OCI-LY3 (cell line): ENCODE data around the gene ANKRA2.
A peak's percentile ranks its signal among the peaks of the same experiment; 100 is the strongest.

Experiments used
- H2AFZ ChIP-seq: fragments of 200-600, 300-600 bp; shearing (Covaris generic); 2 replicates; pipeline ENCODE4 v1.6.0; 2014; ENCODE audit warnings: antibody characterized with exemption, low read depth, low read length
- H3K27ac ChIP-seq: fragments of 200-600, 300-600 bp; sonication (generic); 2 replicates; pipeline ENCODE4 v1.5.1; 2014; ENCODE audit warnings: mild to moderate bottlenecking, low read length, moderate library complexity, mixed read lengths
- H3K27me3 ChIP-seq: fragments of 200-600, 300-600 bp; sonication (generic); 2 replicates; pipeline ENCODE4 v1.6.1; 2014; ENCODE audit warnings: low read depth, low read length, mixed read lengths
- H3K36me3 ChIP-seq: fragments of 200-600, 300-600 bp; sonication (generic); replicated peaks from 2 replicates; pipeline ENCODE3; 2014; ENCODE audit warnings: low read depth, low read length, mixed read lengths
- H3K4me1 ChIP-seq: fragments of 300-600, 200-600 bp; sonication (generic); 2 replicates; pipeline ENCODE4 v1.6.1; 2014; ENCODE audit warnings: low read length, mixed read lengths
- H3K4me2 ChIP-seq: fragments of 200-600, 300-600 bp; sonication (generic); 2 replicates; pipeline ENCODE4 v1.6.1; 2014; ENCODE audit warnings: low read length, mixed read lengths
- H3K4me3 ChIP-seq: fragments of 300-600, 200-600 bp; sonication (generic); 2 replicates; pipeline ENCODE4 v1.5.1; 2014; ENCODE audit warnings: antibody characterized with exemption, mild to moderate bottlenecking, low read length, moderate library complexity
- H3K79me2 ChIP-seq: fragments of 300-600, 200-600 bp; shearing (Covaris generic); 2 replicates; pipeline ENCODE4 v1.6.1; 2014; ENCODE audit warnings: mild to moderate bottlenecking, low read length, mixed read lengths
- H3K9ac ChIP-seq: fragments of 300-600, 200-600 bp; shearing (Covaris generic); 2 replicates; pipeline ENCODE4 v1.6.0; 2014; ENCODE audit warnings: mild to moderate bottlenecking, low read length, moderate library complexity
- H3K9me3 ChIP-seq: fragments of 200-600, 300-600 bp; shearing (Covaris generic); 2 replicates; pipeline ENCODE4 v1.6.1; 2014; ENCODE audit warnings: low read length, mixed read lengths; ENCODE audit not compliant: insufficient read depth
- H4K20me1 ChIP-seq: fragments of 200-600, 300-600 bp; sonication (generic); 2 replicates; pipeline ENCODE4 v1.6.1; 2016; ENCODE audit warnings: low read length, mixed read lengths; ENCODE audit not compliant: insufficient read depth
- EZH2phosphoT487 ChIP-seq: fragments of 200-600 bp; shearing (Covaris generic); IDR thresholded peaks from 2 replicates; pipeline ENCODE4 v1.6.1; 2018; ENCODE audit warnings: antibody characterized with exemption, mixed run types, low read depth
- TF ChIP-seq, protein P1 (sequence below): fragments of 200-600, 300-600 bp; sonication (generic); IDR thresholded peaks from 2 replicates; pipeline ENCODE4 v1.5.1; 2014; ENCODE audit warnings: antibody characterized with exemption, low read length, low read depth

The ANKRA2 gene, protein sequence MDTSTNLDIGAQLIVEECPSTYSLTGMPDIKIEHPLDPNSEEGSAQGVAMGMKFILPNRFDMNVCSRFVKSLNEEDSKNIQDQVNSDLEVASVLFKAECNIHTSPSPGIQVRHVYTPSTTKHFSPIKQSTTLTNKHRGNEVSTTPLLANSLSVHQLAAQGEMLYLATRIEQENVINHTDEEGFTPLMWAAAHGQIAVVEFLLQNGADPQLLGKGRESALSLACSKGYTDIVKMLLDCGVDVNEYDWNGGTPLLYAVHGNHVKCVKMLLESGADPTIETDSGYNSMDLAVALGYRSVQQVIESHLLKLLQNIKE

DNA sequence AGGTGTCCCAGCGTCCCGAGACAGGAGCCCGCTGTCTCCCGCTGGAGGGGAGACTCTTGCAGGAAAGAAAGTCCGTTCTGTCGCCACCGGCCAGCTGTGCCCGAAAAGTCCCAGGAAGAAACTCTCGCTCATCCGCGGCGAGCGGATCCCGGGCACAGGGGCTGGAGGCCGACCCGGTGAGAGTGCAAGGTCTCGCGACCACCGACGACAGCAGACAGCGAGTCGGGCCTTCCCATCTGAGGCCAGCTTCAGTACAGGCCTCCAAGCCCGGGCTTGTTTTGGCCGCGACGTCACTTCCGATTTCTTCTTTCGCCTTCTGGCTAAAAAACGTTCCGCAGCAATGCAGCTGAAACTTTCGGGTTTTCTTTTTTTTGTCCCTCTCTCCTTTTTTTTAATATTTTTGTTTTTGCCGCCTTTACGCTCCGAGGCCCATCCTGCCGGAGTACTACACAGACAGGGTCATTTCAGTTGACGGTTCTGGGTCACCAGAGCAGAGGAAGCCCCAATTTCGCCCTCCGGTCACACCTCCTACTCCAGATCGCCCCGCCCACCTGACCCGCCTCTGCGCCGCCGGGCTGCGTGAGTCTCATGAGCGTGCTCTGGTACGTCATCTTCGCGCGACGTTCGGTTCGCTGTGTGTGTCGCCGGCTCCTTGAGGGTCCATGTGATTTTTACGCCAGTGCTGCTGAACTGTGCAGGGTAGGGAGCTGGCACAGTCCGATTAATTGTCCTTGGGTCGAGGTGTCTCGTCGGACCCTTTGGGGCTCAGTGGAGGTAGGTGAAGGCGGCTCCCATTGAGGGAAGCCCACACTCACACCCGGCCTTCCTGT is at the start of gene ANKRA2, which contains the start of gene UTP15:
Gene ANKRA2, minus strand, starts transcription at position 501 of the 830 bp plus-strand sequence. CDS start 2,758 bp downstream, outside the sequence.
Gene UTP15, plus strand, starts transcription at position 605 of the 830 bp plus-strand sequence. CDS start 1,602 bp downstream, outside the sequence.
- peak within 1 kb of the TSS; percentile 89 for H2AFZ ChIP-seq
- peaks cover 18% of the 10 kb centered on the region for H3K4me1 ChIP-seq
- peak within 1 kb of the TSS; percentile 53 for H3K27ac ChIP-seq
- H3K9me3 ChIP-seq = no peaks in the 10 kb centered on the region
- H3K9ac ChIP-seq = peak within 1 kb of the TSS; percentile 78
- no peaks in the 10 kb centered on the region for H3K27me3 ChIP-seq
- H3K36me3 ChIP-seq = peaks cover 6% of the 10 kb centered on the region
- H3K79me2 ChIP-seq = peaks cover 49% of the 10 kb centered on the region
- TF ChIP-seq, protein P1, sequence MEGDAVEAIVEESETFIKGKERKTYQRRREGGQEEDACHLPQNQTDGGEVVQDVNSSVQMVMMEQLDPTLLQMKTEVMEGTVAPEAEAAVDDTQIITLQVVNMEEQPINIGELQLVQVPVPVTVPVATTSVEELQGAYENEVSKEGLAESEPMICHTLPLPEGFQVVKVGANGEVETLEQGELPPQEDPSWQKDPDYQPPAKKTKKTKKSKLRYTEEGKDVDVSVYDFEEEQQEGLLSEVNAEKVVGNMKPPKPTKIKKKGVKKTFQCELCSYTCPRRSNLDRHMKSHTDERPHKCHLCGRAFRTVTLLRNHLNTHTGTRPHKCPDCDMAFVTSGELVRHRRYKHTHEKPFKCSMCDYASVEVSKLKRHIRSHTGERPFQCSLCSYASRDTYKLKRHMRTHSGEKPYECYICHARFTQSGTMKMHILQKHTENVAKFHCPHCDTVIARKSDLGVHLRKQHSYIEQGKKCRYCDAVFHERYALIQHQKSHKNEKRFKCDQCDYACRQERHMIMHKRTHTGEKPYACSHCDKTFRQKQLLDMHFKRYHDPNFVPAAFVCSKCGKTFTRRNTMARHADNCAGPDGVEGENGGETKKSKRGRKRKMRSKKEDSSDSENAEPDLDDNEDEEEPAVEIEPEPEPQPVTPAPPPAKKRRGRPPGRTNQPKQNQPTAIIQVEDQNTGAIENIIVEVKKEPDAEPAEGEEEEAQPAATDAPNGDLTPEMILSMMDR = no peak
- no peak for TF ChIP-seq EZH2phosphoT487
- H3K4me2 ChIP-seq = peak within 1 kb of the TSS; percentile 91
- no peaks in the 10 kb centered on the region for H4K20me1 ChIP-seq
- H3K4me3 ChIP-seq = peak within 1 kb of the TSS; percentile 98

DNA sequence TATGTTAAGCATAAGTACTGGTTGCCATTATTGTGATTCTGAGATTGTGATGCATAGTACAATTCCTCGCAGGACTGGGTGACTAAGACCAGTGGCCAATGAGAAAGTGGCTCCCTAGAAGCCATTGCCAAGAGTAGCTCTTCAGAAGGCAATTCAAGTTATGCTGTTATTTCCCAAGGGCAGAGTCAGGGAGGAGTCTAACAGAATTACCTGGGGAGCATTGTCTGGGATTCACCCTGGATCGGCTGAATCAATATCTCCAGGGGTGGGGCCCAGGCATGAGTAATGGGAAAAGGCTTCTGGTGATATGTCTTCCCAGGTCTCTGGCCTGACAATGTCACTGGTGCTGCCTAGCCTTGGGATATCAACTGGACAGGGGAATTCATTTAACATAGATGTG is 49.6 kb upstream of the ANKRA2 start:
- no peak overlapping the region for H3K4me3 ChIP-seq
- no peak overlapping the region for H3K4me2 ChIP-seq
- no peaks in the 10 kb centered on the region for H3K27me3 ChIP-seq
- H3K27ac ChIP-seq = no peak overlapping the region
- no peaks in the 10 kb centered on the region for H3K79me2 ChIP-seq
- no peak overlapping the region for H2AFZ ChIP-seq
- TF ChIP-seq, protein P1 = no peak
- TF ChIP-seq EZH2phosphoT487 = no peak
- no peak overlapping the region for H3K9ac ChIP-seq
- no peaks in the 10 kb centered on the region for H3K4me1 ChIP-seq
- H3K9me3 ChIP-seq = no peaks in the 10 kb centered on the region
- no peaks in the 10 kb centered on the region for H3K36me3 ChIP-seq
- no peaks in the 10 kb centered on the region for H4K20me1 ChIP-seq

DNA sequence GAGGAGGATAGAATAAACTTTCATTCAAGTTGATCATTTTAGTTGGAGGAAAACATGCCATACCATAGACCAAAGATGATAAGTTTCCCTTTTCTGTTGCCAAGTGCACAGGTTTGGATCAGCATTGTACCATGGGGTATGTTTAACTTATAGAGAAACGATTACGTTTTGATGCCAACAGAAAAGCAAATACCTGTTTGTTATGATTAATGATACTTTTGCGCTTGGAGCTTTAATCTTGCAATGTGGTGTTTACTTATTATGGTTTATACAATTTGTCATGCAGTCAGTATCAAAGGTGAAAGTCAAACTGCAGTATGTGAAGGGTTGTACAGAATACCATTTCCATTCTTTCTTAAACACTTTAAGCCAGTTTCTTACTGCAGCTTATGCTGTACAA is 47.4 kb upstream of the ANKRA2 start:
- Histone ChIP-seq H3K4me3 (no peak overlapping the region), H2AFZ (no peak overlapping the region), H3K27me3 (no peaks in the 10 kb centered on the region), H3K36me3 (no peaks in the 10 kb centered on the region), H4K20me1 (no peaks in the 10 kb centered on the region), H3K79me2 (no peaks in the 10 kb centered on the region), H3K9ac (no peak overlapping the region), H3K27ac (no peak overlapping the region), H3K4me2 (no peak overlapping the region), H3K4me1 (no peaks in the 10 kb centered on the region), H3K9me3 (no peaks in the 10 kb centered on the region)
- TF ChIP-seq, protein P1 = no peak
- no peak for TF ChIP-seq EZH2phosphoT487

DNA sequence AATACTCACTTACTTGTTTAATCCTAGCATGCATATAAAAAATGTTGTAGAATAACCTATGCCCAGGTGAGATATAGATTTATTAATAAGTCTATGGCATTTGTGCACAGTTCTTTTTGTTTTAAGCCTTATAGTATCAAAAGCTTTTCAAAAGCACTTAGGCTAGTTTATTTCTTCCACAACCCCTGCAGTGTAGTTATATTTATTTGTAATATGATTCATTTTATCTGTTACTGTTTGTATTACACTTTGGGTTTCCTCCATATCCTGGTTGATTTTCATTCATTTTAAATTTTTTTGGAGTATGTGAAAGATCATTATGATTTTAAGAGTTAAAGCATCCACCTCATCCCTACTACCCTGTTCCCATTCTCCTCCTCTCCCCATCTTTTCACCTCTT is 41.8 kb upstream of the ANKRA2 start:
- Histone ChIP-seq H4K20me1 (no peaks in the 10 kb centered on the region), H3K27ac (no peak overlapping the region), H3K9me3 (no peaks in the 10 kb centered on the region), H2AFZ (no peak overlapping the region), H3K9ac (no peak overlapping the region), H3K27me3 (no peaks in the 10 kb centered on the region), H3K36me3 (no peaks in the 10 kb centered on the region), H3K4me2 (no peak overlapping the region), H3K4me3 (no peak overlapping the region), H3K79me2 (no peaks in the 10 kb centered on the region), H3K4me1 (no peaks in the 10 kb centered on the region)
- TF ChIP-seq, protein P1 = no peak
- no peak for TF ChIP-seq EZH2phosphoT487
